ENCODE measurements around the gene TMUB1.

The TMUB1 gene

GRCh38 chr7:151101621-151102396 lies 18.5 kb upstream of the TMUB1 start:
- FAIRE-seq = no peak

DNA sequence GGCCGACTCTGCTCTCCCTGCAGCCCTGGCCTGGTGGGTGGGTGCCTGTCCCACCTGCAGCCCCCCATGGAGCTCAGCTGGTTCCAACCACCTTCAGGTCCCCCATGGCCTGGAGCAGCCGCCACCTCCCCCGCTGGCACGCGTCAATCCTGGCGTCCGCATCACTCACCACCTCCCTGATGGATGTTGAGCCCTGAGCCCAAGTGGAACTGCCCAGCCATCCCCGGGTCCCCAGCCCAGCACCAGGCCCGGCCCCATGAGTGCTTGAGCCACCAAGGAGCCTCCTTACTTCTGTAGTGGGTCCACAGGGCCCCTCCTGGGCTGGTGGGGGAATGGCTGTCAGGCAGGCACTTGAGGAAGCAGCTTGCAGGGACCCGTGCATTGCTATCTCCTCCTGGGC lies 17.6 kb upstream of the TMUB1 start:
- no peak for FAIRE-seq

- no peak for FAIRE-seq
Measured at GRCh38 chr7:151099486-151100211, 16.4 kb upstream of the TMUB1 start.

DNA sequence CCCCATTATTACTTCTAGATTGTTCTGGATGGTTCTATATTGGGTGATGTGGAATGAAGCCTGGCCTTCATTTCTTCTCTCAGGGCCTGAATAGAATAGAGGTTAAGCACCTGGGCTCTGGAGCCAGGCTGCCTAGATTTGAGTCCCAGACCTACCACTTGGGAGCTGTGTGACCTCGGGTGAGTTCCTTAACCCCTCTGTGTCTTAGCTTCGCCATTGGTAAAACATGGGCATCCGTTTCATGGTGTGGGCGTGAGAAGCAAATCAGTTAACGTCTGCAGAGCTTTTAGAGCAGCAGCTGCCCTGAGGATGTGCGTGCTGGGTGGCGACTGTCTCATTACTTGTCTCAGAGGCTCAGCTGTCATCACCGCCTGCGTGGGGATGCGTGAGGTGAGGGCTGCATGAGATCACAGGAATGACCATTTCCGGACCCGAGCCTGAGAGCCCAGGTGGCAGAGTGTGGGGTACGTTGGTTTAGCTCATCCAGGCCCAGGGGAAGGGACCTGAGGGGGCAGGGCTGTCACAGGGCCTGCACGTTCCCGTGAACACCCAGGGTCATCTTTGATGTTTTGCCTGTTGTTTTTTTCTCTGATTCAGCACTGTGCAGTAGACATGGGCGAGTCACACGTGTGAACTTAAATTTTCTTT lies 12.7 kb upstream of the TMUB1 start:
- FAIRE-seq = no peak

DNA sequence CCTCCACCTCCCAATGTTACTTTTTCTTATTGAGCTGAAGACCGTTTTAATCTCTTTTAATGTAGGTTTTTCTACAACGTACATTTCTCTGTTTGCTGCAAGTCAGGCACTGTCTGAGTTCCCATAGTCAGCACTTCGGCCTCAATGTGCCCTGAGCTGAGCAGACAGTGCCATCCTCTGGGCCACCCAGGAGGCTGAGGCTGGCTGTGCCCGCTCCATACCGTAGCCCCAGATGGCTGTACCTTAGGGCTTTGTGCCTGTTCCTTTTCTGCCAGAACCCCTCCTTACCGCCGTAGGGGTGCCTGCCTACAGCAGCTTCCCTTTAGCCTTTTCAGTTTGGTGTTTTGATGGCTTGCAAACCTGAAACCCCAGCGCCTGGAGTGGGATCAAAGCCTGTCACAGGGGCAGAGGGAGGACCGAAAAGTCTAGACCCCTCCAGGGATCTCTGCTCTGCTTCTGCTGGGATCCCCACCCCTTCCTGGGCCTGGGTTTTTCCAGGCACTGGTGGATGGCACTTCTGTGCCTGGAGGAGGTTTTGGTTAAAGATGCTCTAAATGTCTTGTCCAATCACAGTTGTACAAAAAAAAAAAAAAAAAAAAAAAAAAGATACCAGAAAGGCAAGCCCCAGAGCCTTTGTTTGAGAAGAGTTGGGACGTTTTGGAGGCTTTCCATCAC lies 12.0 kb upstream of the TMUB1 start:
- no peak for FAIRE-seq

DNA sequence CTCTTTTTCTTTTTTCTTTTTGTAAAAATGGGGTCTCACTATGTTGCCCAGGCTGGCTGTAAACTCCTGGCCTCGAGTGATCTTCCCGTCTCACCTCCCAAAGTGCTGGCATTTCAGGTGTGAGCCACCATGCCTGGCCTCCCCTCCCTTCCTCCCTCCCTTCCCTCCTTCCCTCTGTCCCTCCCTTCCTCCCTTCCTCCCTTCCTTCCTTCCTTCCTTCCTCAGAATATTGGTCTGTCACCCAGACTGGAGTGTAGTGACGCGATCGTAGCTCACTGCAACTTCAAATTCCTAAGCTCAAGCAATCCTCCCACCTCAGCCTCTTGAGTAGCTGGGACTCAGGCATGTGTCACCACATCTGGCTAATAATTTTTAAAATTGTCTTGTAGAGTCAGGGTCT lies 11.4 kb upstream of the TMUB1 start:
- no peak for FAIRE-seq

DNA sequence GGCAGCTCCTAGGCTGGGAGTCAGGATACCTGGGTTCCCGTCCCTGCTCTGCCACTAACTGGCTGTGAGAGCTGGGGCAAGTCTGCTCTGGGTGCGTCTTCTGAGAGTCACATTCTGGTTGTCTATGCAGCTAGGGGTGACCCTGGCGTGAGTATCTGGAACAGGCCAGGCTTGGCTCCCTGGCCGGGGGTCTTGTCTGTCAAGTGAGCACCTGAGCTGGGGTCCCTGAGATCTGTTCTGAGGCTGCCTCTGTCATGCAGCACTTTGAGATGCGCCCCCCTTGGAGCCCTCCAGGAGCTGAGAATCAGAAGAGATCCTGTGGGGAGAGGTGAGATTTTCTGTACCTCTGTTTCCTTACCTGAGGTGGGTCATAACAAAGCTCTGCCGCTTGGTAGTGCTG lies 10.5 kb upstream of the TMUB1 start:
- FAIRE-seq = no peak

GRCh38 chr7:151091988-151092387 lies 8.7 kb upstream of the TMUB1 start:
- FAIRE-seq = no peak

- no peak for FAIRE-seq
Measured at GRCh38 chr7:151091431-151091830, 8.1 kb upstream of the TMUB1 start.

- FAIRE-seq = no peak
Measured at GRCh38 chr7:151091003-151091402, 7.7 kb upstream of the TMUB1 start.

GRCh38 chr7:151089893-151090730 lies 6.8 kb upstream of the TMUB1 start:
- FAIRE-seq = no peak

DNA sequence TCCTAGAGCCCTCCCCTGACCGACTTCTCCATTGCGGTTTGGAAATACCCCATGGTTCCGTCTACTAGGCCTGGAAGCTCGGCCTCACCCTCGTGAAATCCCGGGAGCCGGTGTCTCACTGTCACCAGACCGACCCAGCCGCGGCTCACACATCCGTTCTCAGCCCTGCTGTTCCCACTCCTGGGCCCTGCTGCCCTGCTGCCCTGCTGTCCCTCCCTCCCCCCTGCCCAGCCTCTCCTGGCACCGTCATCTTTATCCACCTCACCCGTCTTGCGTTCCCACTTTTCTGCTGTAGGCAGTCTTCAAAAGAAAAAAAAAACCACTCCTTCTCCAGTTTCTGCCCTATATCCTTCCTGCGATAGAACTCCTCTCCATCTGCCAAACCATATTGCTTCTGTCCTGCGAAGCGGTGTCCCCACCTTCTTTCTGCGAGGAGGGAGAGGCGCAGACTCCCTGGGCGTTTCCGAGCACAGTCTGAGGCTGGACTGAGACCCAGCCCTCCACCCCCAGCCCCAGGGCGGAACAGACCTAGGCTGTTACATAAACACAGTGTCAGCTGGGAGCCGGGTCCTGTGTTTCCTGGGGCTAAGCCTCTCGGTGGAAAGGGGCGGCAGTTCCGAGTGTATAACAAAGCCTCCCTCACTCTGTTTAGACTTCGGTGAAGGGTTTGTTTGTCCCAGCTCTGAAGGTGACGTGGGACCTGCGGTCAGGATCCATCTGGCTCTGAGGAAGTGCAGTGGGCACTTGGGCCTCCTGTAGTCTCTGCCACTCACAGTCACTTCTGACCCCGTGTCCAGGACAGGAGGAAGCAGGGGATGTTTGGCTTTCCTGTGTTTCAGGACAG lies 5.8 kb upstream of the TMUB1 start:
- FAIRE-seq = no peak

GRCh38 chr7:151088019-151088855 lies 4.9 kb upstream of the TMUB1 start:
- no peak for FAIRE-seq

- no peak for FAIRE-seq
Measured at GRCh38 chr7:151087245-151088018, 4.1 kb upstream of the TMUB1 start.

DNA sequence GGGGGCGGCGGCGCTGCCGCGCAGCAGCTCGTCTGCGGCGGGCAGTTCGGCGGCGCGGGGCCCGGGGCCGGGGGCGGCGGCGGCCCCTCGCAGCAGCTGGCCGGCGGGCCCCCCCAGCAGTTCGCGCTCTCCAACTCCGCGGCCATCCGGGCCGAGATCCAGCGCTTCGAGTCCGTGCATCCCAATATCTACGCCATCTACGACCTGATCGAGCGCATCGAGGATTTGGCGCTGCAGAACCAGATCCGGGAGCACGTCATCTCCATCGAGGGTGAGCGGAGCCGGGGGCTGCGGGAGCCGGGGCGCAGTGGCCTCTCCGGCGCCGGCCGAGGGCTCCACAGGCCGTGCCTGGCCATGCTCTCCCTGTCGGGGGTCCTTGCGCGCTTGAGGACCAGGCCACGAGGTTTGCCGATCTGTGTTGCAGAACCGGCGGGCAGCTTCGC lies 3.5 kb upstream of the TMUB1 start:
- FAIRE-seq = no peak

DNA sequence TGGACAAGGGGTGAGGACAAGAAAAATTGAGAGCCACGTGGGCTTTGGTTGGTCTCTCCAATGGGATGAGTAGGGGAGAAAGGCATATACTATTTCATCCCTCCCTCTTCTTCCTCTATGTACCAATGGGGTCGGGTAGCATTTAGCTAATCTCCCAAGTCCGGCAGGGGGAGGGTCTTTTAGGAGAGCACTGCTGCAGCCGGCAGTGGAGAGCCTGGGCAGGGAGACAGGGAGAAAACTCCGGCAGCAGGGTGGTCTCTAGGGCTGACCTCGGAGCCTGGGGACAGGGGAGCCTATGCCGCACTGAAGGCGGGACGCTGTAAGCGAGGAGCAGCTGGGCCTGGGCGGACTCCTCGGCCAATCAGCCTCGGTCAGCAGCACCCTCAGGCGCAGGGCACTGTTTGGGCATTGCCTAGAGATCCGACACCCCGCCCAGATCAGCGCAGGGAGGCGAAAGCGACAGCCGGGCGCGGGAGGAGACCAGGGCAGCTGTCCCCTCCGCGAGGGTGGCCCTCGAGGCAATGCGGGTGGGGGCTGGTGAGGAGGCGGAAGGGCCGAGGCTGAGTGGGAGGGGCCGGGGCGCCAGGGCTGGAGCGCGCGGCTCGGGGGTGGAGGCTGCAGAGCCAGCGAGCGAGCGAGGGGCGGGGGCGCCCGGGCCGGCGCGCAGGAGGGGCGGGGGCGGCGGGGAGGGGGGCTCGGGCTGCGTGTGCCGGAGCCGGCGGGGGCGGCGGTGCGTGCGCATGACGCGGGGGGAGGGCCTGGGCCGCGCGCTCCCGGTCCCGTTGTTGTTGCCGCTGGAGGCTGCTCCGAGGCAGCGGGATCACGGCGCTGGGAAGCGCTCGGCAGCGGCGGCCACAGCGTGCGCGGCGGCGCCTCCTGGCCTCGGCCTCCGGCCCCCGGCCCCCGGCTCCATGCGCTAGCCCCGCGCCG lies 2.7 kb upstream of the TMUB1 start, which contains the start of gene AGAP3:
TSS of gene AGAP3 (plus strand) at position 785 of the 930 bp plus-strand sequence. CDS start 267 bp downstream, outside the sequence.
- FAIRE-seq = peak; percentile 68

DNA sequence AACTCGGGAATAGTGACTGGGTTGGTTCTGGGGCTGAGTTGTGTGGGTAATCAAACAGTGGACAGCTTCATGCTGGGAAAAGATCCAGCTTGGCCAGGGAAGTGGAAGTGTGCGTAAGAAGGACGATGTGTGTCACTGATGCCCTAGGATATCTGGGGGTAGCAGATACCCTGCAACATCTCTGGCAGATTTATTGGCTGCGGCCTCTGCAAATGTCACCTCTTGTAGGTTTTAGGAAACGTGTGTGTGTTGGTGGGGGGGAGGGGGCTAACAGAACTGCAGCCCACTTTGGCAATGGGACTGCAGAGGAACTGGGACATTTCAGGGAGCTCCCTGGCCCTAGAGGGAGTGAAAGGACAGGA lies 2.0 kb upstream of the TMUB1 start:
- no peak for FAIRE-seq

GRCh38 chr7:151083824-151084160 lies 499 bp upstream of the TMUB1 start:
- FAIRE-seq = no peak

Data from A204.1 (cell line).